Erythroblast (primary cell): Measurements from ENCODE around the gene WFDC10A.

Experiments
- GATA1 ChIP-seq: IDR thresholded peaks from 2 replicates; pipeline ENCODE4 v1.6.1; 2011; ENCODE audit warnings: low read depth, mild to moderate bottlenecking, control low read depth, low read length, moderate library complexity
- POLR2A ChIP-seq: IDR thresholded peaks from 2 replicates; pipeline ENCODE4 v1.6.1; 2011; ENCODE audit warnings: mild to moderate bottlenecking, low read length

- TF ChIP-seq POLR2A (no peak), GATA1 (no peak)
Measured at GRCh38 chr20:45631184-45631583, 1.6 kb downstream of the WFDC10A start, which contains the start of gene WFDC9.
